GM19372 (cell line): Measurements from ENCODE around the gene OBP2A.

ENCODE experiments used
- ATAC-seq: cut with Tn5 transposase; IDR thresholded peaks from one replicate; pipeline ENCODE4 v1.9.1; 2021; ENCODE audit warnings: mild to moderate bottlenecking, low read depth, moderate library complexity; ENCODE audit not compliant: unreplicated experiment

The OBP2A gene

DNA sequence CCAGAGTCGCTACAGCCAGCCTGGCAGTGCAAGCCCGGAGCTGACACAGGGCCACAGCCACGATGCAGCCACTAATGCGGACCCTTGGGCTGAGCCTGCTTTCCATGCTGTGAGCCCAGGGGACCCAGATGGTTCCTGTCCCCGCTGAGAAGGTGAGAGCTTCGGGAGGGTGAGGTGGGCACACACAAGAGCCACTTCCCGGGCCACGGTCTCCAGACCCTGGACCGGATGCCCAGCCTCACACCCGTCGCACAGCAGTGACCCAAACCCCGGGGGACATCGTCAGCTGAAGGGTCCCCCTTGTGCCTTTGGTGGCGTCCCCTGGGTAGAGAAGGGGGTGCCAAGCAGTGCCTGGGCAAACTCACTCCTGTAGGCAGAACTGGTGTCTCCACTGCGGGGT lies 29.0 kb downstream of the OBP2A start:
- ATAC-seq = no peak

DNA sequence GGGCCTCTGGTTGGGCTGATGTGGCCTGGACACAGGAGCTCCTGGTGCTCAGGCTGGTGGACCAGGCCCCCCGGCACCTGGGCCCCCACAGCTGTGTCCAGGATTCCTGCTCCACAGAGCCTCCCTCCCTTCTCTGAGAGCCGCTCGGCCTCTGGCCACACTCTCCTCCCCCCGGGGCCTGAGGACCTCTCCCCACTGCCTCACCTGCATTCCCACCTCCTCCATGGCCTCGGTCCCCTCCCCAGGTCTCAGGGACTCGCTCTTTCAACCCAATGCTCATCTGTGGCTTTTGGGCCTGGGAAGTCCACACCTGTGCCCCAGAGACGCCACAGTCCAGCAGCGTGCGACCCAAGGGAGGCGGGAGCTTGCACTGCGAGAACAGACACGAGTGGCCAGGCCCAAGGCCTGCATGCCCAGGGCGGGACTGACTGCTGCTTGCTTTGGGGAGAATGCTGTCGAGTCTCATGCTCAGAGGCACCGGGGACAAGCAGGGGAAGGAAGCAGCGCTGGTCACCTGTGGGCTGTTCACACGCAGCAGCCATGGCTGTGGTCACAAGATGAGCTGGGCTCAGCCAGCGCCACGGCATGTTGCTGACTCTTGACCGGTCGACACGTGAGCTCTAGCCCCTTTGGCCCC lies 30.2 kb downstream of the OBP2A start:
- ATAC-seq = no peak

DNA sequence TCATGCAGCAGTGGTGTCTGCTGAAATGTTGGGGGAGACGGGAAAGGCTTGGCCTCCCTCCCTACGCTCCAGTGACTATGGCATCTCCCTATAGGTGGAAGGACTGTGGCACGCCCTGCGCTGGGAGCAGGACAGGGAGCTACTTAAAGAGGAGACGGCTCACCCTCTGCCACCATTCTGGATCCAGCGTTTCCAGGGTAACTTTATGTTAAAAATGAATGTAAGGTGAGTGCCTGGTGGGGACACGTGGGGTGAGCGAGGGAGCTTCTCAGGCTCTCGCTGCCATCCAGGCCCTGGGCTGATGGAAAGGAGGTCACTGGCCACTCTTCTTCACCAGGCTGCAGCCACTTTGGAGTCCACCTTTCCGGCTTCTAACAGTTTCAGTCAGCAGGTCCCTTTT lies 31.3 kb downstream of the OBP2A start:
- ATAC-seq = no peak

DNA sequence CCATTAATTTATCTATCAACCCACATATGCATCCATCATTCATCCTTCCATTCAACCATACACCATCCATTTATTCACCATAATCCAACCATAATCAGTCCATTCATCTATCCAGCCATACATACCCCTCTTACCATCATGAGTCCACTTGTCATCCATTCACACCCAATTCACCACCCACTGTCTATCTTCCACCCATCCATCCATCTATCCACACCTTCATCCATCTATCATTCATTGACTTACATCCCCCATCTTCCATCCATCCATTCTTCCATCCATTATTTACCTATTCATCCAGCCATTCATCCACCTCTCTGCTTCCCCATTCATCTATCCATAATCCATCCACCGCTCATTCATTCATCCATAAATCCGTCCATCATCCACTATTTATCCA lies 33.4 kb downstream of the OBP2A start:
- no peak for ATAC-seq

DNA sequence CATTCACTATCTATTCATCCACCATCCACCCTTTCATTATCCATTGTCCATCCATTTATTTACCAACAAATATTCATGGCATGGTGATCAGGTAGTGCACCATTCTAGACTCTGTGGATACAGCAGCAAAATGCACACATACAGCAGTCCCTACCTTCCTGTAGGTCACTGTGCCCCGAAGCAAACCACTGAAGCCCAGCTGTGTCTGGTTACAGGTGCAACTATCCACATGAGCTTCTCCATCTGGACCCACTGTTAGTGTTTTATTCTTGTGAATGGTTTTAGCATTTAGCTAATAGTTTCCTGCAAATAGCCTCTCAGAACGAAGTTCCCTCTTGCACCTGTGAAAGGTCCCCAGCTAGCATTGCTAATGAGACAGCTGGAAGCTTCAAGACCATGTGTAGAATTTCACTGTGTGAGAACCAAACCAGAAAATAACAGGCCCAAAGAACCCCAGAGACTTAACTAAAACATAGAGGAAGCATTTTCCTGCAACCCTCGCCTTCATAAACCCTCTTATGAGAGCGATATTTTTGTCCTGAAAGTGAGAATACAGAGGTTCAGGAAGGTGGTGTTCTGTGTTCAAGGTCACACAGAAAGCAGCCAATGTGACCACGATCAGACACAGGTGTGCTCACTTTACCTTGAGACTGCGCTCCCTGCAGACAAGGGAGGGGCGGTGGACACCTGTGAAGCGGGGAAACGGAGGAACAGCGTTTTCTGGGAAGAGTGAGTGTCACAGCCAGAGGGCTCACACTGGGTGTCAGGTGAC lies 34.1 kb downstream of the OBP2A start:
- no peak for ATAC-seq

DNA sequence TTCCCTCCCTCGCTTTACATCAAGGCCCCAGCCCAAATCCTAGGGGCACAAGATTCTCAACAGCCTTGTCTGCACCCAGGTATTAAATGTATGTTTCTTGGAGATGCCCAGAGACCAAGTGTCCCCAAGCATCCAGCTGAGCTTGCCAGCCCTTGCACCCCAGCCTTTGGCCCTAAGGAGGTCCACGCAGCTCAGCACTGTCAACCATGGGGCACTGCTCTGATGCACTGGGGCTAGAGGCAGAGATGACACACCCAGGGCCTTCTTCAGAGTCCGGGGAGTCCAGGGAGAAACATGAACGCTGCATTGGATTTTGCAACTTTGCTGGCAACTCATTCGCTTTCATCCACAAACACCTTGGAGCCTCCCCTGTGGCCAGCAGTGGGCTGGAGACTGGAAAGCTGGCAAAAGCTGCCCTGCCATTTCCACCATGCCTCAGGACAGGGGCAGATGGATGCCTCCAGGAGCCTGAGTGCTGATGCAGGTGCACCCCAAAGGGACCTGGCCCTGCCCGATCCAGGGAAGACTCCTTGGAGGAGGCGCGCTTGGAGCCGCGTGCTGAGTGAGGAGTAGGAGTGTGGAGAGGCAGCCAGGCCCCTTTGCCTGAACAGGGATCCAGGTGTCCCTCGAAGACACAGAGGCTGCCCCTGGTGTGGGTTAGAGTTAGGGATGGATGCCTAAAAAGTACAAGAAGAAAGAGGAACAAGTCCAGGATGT lies 34.9 kb downstream of the OBP2A start:
- no peak for ATAC-seq

DNA sequence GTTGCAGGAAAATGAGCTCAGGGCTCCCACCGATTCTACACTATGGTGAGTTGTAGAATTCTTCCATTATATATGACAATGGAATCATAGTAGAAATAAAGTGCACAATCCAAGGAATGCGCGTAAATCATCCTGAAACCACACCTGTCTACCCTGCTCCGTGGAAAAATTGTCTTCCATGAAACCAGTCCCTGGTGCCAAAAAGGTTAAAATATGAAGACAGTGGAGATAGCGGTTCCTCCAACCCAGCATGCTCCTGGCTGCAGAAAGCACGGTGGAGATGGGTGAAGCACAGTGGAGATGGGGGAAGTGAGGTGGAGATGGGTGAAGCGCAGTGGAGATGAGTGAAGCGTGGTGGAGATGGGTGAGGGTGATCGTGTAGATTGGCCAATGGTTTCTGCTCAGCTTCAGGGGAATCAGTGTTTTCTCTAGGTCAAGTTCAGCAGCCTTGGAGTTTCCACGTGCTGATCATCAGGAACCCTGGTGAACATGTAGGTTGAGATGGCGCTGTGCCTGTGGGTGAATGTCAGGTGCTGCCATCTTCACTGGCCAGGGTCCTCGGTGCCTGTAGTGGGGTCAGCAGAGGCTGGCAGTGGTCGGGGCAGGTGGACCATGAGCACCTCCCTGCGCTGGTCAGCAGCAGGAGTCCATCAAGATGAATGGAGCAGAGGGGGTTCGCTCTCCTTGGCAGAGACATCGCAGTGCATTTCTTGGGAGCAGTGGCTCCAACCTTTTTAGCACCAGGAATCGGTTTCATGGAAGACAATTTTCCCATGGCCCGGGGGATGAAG lies 35.9 kb downstream of the OBP2A start:
- ATAC-seq = no peak

DNA sequence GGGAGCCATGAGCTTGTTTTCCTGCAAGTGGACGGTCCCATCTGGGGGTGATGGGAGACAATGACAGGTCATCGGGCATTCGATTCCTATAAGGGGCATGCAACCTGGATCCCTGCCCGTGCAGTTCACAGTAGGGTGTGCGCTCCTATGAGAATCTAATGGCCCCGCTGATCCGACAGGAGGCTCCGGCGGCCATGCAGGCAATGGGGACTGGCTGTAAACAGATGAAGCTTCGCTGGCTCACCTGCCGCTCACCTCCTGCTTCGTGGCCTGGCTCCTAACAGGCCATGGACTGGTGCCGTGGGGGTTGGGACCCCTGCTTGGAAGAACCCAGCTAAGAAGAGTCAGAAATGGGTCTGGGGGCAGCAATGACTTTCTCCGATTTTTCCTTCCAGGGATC lies 36.6 kb downstream of the OBP2A start:
- ATAC-seq = no peak

DNA sequence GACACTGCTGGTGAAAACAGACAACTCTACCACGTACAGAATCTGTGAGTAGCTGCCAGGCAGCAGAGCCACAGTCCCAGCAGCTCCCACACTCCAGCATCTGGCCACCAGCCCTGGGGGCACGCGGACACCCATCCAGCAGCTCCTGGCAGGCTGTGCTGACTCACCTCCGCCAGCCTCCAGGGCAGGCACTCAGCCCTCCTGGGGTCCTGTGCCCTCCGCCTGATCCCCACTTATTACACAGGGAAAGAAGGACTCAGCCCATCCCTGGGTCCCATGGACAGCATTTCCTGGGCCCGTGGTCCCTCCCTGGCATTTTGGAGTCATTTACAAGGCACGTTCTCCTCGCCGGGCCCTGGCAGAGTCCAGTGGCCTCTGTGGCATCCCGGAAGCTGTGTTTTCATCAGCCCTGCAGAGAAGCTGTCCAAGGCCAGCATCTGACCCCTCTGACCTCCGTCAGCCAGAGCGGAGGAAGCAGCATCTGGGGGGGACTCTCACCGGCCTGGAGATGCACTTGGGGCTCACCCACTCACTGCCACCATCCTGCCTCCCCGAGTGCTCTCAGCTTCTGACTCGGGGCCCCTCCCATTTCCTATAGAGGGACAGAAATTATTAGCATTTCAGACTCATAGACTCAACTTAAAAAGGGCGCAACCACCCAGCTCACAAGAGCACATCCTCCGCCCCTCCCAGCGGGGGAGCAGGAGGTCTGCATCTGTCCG lies 37.2 kb downstream of the OBP2A start:
- no peak for ATAC-seq

DNA sequence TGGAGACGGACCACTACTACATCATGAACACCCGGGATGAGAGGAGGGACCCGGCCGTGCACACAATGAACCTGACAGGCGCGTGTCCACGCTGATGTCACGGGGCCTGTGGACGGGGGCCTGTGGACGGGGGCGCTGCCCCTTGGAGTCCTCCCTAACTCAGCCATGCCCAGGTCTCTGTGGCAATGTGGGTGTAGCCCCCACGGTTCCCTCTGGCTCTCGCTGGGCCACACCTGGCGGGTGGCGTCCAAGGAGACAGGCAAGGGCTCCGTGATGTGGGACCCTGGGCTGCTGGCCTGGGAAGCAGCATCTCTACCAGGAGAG lies 37.7 kb downstream of the OBP2A start:
- no peak for ATAC-seq

DNA sequence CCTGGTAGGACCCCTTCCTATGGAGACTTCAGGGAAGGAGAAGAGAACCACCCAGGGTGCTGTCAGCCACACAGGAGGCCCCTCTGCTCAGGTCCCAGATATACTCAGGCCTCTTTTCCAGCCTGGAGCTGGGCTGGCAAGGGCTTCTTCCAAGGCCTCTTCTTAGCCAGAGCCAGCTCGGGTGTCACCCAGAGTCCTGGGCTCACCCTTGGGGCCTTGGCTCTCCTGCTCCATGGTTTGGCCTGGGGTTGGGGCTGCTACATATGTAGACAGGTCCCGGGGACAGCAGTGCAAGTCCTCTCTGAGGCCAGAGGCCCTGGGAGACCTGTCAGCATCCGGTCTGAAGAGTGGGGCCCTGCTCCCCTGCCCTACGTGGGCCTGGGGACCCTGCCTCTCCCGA lies 38.4 kb downstream of the OBP2A start:
- ATAC-seq = no peak

DNA sequence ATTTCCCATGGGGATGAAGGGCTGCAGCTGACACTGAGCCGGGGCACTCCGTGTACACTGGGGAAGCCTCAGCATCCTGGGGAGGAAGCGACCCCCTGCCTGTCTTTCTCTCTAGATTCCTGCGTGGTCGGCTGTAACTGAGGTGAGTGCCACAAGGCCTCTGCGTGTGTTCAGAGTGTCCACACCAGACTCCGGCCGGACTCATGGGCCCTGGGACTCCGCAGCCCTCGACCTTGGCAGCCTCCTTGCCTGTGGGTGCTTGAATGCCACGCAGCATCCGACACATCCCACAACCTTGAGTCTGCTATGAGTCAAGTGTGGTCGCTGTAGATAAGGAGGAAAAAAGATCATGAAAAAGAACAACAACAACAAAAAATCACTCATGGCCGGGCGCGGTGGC lies 39.0 kb downstream of the OBP2A start:
- no peak for ATAC-seq

DNA sequence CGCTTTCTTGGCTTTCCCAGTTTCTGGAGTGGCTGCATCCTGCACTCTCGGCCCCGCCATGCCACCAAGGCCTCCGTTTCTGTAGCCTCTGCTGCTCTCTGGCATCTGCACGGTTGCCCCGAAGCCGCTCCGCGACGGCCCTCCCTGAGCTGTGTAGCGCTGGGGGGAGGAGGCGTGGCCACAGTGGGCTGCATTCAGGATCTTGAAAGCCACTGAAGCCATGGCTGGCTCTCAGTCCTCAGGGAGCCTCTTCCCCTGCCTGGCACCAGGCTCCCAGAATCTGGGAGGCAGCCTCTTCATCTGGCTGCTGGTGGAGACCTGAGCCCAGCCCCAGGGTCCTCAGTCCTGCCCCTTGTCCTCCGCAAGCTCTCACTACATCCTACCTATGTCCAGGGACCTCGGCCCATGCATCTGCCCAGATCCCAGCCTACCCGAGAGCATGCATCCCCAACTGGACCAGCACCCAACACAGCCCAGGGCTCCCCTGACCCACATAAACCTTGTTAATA lies 40.7 kb downstream of the OBP2A start:
- ATAC-seq = no peak

DNA sequence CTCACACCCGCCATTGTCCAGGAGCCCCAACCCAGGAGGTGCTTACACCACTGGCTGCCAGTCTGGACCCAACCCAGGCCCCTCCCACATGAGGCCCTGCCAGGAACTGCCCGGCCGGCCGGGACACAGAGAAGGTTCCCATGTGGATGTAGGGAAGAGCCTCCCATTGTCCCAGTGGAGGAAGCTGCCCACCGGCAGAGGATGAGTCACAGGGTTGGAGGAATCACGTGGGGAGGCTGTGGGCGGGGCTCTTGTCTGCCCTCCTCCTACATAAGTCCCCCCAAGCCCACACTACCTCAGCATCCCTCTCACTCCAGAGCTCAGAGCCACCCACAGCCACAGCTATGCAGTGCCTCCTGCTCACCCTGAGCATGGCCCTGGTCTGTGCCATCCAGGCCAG lies 41.7 kb downstream of the OBP2A start:
- no peak for ATAC-seq

DNA sequence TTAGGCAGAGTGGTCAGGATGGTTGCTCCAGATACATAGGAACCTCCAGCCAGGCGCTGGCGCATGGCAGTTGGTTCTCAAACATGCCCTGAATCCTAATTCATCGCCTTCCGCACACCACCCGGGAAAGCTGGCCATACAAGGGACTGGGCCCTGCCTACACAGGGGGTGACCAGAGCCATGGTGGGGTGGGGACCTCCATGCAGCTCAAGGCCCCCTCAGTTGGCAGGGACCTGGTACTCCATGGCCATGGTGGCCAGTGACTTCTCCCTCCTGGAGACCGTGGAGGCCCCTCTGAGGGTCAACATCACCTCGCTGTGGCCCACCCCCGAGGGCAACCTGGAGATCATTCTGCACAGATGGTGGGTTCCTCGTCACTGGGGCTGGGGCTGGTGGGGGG lies 42.4 kb downstream of the OBP2A start:
- ATAC-seq = no peak

DNA sequence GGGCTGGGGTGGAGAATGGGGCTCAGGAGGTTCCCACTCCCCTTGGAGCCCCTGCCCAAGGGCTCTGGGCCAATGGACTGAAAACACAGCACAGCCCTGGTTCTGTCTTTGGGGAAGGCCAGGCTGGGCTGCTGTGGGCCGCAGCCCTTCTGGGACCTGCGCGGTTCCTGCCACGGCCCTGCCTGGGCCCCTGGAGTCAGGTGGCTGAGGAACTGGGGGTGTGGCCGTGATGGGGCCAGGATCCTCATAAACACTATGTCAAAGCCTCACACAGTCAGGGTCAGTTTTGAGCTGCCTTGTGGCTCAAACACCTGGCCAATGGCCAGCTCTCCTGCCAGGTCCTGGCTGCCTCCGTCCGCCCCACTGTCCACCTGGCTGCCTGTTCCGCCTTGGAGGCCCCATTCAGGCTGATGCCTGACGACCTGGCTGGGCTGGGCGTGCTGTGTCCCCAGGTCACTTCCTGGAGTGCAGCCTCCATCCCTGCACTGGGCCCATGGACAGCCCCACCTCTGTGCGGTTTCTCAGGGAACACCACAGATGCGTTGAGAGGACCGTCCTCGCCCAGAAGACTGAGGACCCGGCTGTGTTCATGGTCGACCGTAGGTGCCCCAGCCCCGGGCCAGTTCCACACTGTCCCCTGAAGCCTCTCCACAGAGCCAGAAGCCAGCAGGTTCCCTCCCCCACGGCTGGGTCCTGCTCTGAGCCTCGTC lies 43.1 kb downstream of the OBP2A start:
- no peak for ATAC-seq

DNA sequence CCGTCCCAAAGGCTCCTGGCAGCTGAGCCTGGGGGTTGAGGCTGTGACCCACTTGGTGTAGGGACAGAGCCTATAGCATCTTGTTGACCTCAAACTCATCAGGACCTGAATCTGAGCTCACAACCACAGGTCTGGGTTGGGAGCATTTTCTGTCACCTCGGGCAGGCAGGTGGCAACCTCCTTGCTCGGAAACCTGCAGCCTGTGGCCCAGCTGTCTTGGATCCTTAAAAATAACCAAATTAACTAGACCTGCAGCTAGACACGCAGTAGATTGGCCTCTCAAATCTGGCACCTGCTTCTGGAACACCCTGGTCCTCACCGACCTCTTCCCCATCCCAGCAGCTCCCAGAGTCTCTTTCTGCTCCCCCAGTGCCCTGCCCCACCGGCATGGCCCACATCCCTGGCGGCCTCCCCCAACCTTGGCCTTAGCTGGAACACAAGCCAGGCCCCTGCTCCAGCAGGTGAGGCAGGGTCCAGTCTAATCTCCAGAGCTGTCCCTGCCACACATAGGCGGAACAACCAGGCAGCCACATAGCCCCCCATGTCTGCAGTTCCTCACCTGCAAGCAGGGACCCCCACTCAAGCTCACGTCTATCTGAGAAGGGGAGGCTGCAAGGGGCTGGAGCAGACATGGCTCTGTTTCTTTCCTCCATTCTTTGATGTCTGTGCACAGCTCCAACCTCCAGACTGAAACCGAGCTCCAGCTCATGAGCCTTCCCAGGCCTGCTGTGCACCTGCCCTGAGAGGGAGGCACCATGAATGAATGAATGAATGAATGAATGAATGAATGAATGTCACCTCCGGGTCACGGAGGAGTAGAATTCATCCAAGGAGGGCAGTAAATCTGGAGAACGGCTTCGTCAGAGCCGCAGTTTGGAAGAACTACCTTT lies 43.9 kb downstream of the OBP2A start:
- ATAC-seq = no peak

DNA sequence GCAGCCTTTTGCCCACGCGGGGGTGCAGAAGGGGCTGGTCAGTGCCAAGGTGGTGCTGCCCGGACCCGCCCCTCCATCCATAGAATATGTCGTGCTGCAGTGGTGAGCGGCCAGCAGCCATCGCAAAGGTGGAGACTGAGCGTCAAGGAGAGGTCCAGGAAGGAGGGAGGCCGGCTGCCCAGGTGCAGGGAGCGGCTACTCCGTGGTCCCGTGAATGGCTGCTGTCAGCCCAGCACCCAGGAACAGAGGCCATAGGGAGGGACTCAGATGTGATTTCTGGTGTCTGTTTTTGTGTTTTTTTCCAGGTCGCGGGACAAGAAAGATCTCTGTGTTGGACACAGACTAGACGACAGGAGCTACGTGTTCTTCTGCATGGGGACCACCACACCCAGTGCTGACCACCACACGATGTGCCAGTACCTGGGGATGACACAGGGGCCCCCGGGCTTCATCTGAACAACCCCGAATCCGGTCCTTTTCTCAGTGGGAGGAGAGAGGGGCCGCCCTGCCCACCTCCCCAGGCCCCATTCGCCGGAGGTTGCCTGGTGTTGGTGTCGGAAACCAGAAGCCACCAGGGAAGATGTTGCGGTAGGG lies 44.7 kb downstream of the OBP2A start:
- no peak for ATAC-seq
